Fibroblast of villous mesenchyme (primary cell): Measurements from ENCODE around the gene QRFPR. TPM values are rescaled to one million over a fixed set of nuclear protein-coding genes. Genes with fewer than 3 reads are reported as not detected.

Experiments used
- DNase-seq: peaks from one replicate; pipeline ENCODE4 v3.0.0-alpha.2; 2010; ENCODE audit warnings: low read depth
- H3K4me3 ChIP-seq: 2 replicates; pipeline ENCODE4 v1.5.1; 2011; ENCODE audit warnings: low read depth, mild to moderate bottlenecking, low read length
- total RNA-seq: library from RNA; depleted of rRNA; stranded (reverse); fragments of >200 nt; gene quantifications from 2 replicates; pipeline ENCODE4 v1.2.3, GENCODE V29; 2012
- TF ChIP-seq, protein P1 (sequence below): IDR thresholded peaks from 2 replicates; pipeline ENCODE4 v1.5.1; 2012; ENCODE audit warnings: low read depth, mild to moderate bottlenecking, low read length; ENCODE audit not compliant: insufficient read depth

The QRFPR gene
- total RNA-seq, 1 donor = not detected

GRCh38 chr4:121397434-121397833 is 16.6 kb upstream of the QRFPR start:
- DNase-seq = no peak
- TF ChIP-seq, protein P1, sequence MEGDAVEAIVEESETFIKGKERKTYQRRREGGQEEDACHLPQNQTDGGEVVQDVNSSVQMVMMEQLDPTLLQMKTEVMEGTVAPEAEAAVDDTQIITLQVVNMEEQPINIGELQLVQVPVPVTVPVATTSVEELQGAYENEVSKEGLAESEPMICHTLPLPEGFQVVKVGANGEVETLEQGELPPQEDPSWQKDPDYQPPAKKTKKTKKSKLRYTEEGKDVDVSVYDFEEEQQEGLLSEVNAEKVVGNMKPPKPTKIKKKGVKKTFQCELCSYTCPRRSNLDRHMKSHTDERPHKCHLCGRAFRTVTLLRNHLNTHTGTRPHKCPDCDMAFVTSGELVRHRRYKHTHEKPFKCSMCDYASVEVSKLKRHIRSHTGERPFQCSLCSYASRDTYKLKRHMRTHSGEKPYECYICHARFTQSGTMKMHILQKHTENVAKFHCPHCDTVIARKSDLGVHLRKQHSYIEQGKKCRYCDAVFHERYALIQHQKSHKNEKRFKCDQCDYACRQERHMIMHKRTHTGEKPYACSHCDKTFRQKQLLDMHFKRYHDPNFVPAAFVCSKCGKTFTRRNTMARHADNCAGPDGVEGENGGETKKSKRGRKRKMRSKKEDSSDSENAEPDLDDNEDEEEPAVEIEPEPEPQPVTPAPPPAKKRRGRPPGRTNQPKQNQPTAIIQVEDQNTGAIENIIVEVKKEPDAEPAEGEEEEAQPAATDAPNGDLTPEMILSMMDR = no peak
- H3K4me3 ChIP-seq = no peak overlapping the region

GRCh38 chr4:121392426-121393086 is 11.7 kb upstream of the QRFPR start:
- no peak overlapping the region for H3K4me3 ChIP-seq
- TF ChIP-seq, protein P1 = no peak
- DNase-seq = no peak

DNA sequence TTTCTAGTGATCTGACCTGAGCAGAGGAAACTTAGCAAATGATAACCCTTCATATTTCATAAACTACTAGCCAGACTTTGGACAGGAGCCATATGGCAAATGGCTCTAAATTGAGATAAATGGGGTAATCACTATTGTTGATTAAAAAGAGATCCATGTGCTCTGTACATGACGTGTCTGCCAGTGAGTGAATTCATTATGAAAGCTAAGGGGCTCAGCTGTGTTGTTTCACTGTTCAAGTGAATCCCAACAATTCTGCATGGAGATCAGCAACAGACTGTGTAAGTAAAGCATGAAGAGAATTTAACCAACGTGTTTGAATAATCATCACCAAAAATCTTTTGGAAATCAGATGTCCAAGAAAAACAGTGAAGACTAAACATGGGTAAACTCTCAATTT is 9.5 kb upstream of the QRFPR start:
- TF ChIP-seq, protein P1 = no peak
- DNase-seq = no peak
- no peak overlapping the region for H3K4me3 ChIP-seq

GRCh38 chr4:121379276-121379675 is 1.5 kb downstream of the QRFPR start:
- no peak overlapping the region for H3K4me3 ChIP-seq
- no peak for DNase-seq
- TF ChIP-seq, protein P1 = no peak

DNA sequence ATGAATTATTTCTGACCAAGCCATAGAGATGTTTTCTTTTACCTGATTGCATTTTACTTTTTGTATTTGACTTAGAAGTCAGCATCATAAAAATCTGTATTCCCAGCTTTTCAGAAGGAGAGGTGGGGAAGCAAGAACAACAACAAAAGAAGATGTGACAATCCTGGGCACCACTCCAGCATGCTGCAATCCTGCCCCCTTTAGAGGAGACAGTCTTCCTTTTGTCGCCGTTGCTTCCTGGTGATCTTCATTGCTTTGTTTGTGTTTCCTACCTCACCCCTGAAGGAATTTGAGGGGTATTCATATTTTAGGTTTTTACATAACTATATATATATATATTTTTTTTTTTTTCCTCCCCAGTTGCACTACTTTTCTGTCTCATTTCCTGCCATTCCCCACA is 3.7 kb downstream of the QRFPR start:
- no peak overlapping the region for H3K4me3 ChIP-seq
- TF ChIP-seq, protein P1 = no peak
- DNase-seq = no peak

DNA sequence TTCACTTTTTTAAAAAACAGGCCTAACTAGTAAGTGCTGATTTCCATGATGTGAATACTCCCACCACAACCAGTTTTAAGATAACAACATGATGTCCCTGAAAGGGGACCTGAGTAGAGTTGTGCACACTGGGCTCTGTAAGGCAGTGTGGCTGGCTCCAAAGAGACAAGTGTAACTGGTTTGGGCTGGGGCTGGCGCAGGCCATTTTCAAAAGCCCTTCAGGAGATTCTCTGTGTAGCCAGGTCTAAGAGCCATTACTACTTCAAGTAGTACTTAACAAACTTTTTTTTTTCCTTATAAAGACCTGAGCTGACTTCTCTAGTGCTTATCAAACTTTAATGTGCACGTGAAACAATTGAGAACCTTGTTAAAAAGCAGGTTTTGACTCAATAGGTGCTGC is 4.3 kb downstream of the QRFPR start:
- no peak overlapping the region for H3K4me3 ChIP-seq
- DNase-seq = no peak
- TF ChIP-seq, protein P1 = no peak

DNA sequence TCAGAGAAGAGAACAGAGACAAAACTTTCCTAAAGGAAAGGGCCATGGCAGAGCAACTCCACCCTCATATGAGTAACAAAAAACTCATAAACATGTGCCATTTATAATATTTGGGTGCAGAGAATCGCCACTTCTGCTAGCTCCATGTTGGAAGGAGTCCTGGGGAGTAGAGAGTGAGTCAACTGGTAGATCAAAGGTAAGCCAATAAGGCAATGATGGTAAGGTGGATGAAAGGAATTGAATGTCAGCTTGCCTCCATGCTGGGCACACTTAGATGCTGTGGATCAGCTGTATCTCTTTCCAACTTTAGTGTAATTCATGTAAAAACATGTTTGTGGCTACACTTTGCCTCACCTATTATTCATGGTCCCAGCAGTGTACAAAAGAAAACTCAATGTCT is 4.7 kb downstream of the QRFPR start:
- no peak overlapping the region for H3K4me3 ChIP-seq
- TF ChIP-seq, protein P1 = no peak
- no peak for DNase-seq
